GM10266 (cell line): ENCODE data around the gene MYOC.

Source experiments
- DNase-seq: peaks from one replicate; pipeline ENCODE4 v3.0.0; 2012; ENCODE audit errors: extremely low spot score
- CTCF ChIP-seq: IDR thresholded peaks from 2 replicates; pipeline ENCODE4 v1.5.1; 2012; ENCODE audit warnings: mild to moderate bottlenecking, low read depth; ENCODE audit not compliant: control insufficient read depth, insufficient read depth; ENCODE audit errors: missing control alignments

Gene MYOC

GRCh38 chr1:171644805-171645483, 7.5 kb downstream of the MYOC start:
- DNase-seq: peak; percentile 43
- TF ChIP-seq CTCF: peak; percentile 81

- no peak for TF ChIP-seq CTCF
- no peak for DNase-seq
Measured at GRCh38 chr1:171643156-171643555, 9.3 kb downstream of the MYOC start.

GRCh38 chr1:171642197-171642596, 10.3 kb downstream of the MYOC start:
- TF ChIP-seq CTCF: no peak
- no peak for DNase-seq

DNA sequence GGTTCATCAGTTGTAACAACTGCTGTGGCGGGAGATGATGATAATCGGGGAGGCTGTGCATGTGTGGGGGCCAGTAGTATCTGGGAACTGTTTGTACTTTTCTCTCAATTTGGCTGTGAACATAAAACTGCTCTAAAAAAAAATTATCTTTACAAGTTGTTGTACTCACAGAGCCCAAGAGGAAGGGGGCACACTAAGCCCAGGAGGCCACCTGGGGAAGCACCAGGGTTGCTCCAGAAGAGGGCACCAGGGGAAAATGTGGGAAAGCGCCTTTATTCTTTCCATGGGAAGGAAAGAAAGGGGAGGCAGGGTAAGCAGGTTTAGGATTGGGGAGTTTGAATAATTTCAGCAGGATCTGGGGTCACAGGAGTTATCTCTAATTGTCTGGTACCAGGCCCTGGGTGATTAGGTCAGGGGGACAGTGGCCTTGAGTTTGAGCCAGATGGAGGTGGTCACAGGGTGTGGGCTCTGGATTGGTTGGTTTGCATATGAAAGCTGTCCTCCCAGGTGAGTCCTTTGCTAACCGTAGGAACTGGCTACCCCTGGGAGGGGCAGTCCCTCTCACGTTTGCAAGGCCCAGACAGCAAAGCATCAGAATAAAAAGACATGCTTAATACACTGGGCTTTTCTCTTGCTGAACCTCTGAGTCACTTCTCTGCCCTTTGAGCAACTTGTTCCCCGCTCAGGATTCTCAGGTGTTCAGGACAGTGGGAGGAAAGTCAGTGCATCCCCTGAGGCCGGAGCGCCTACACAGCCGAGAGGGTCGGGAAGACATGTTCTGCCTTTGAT, 11.2 kb downstream of the MYOC start:
- no peak for DNase-seq
- no peak for TF ChIP-seq CTCF

- no peak for DNase-seq
- no peak for TF ChIP-seq CTCF
Measured at GRCh38 chr1:171640225-171640624, 12.3 kb downstream of the MYOC start.

GRCh38 chr1:171637928-171638576, 14.4 kb downstream of the MYOC start:
- DNase-seq: no peak
- TF ChIP-seq CTCF: no peak
